Calu3 (cell line): ENCODE data around the gene C17orf58. TPM values are rescaled to one million over a fixed set of nuclear protein-coding genes. Genes with fewer than 3 reads are reported as not detected.
"Not testable (repeated sequence)": the region's sequence is repeated elsewhere in the genome, so short reads cannot be mapped to it uniquely, and the experiment has no call there.

Source experiments
- BruUV-seq: library from RNA; stranded (reverse); fragments of 400-500 nt; replicated peaks from 2 replicates; lab custom pipeline; 2021; lab: Mats Ljungman, UMichigan
- CTCF ChIA-PET: fragments of 300-600 bp; sonication (Branson Sonifier 250); formaldehyde crosslinking; loops from one replicate; lab custom pipeline; 2022; ENCODE audit warnings: antibody characterized with exemption; lab: Charles Lee
- DNase-seq: peaks from one replicate; pipeline ENCODE4 v3.0.0; 2022
- H3K27ac Mint-ChIP-seq: one replicate; pipeline ENCODE4 v1.8.0; 2022; ENCODE audit warnings: mixed read lengths; ENCODE audit not compliant: unreplicated experiment
- H3K27me3 Mint-ChIP-seq: one replicate; pipeline ENCODE4 v1.8.0; 2022; ENCODE audit warnings: mixed read lengths; ENCODE audit not compliant: unreplicated experiment
- H3K36me3 Mint-ChIP-seq: one replicate; pipeline ENCODE4 v1.8.0; 2022; ENCODE audit warnings: mild to moderate bottlenecking, moderate library complexity, mixed read lengths; ENCODE audit not compliant: insufficient read depth, unreplicated experiment
- H3K4me1 Mint-ChIP-seq: one replicate; pipeline ENCODE4 v1.8.0; 2022; ENCODE audit warnings: mild to moderate bottlenecking, low read depth, mixed read lengths; ENCODE audit not compliant: unreplicated experiment
- H3K4me3 Mint-ChIP-seq: one replicate; pipeline ENCODE4 v1.8.0; 2022; ENCODE audit warnings: mild to moderate bottlenecking, low read depth, moderate library complexity, mixed read lengths; ENCODE audit not compliant: unreplicated experiment
- H3K9me3 Mint-ChIP-seq: one replicate; pipeline ENCODE4 v1.8.0; 2022; ENCODE audit warnings: low read depth, mixed read lengths; ENCODE audit not compliant: unreplicated experiment
- intact Hi-C: fragments of 100-400 bp; cut with micrococcal nuclease; formaldehyde crosslinking; loops from one replicate; pipeline ENCODE4 v1.10.0; 2022; ENCODE audit not compliant: unreplicated experiment
- total RNA-seq: library from RNA; stranded (reverse); gene quantifications from 2 replicates; pipeline ENCODE4 v1.2.3, GENCODE V29; 2022
- TF ChIP-seq, protein P1 (sequence below): fragments of 200-600 bp; IDR thresholded peaks from one replicate; pipeline ENCODE4 v1.8.0; 2022; ENCODE audit warnings: antibody characterized with exemption; ENCODE audit not compliant: unreplicated experiment

C17orf58 gene
- total RNA-seq, 1 experiment from 2014 or later, result 11.8 TPM

GRCh38 chr17:68034452-68034776 lies 38.1 kb upstream of the C17orf58 start:
- Mint-ChIP-seq H3K4me1 (peaks cover 13% of the 10 kb centered on the region), H3K9me3 (no peaks in the 10 kb centered on the region), H3K4me3 (no peak overlapping the region), H3K27ac (no peak overlapping the region), H3K36me3 (peaks cover 43% of the 10 kb centered on the region), H3K27me3 (no peaks in the 10 kb centered on the region)
- CTCF ChIA-PET, result no interaction called here
- intact Hi-C loops, result no loop called here
- TF ChIP-seq, protein P1, sequence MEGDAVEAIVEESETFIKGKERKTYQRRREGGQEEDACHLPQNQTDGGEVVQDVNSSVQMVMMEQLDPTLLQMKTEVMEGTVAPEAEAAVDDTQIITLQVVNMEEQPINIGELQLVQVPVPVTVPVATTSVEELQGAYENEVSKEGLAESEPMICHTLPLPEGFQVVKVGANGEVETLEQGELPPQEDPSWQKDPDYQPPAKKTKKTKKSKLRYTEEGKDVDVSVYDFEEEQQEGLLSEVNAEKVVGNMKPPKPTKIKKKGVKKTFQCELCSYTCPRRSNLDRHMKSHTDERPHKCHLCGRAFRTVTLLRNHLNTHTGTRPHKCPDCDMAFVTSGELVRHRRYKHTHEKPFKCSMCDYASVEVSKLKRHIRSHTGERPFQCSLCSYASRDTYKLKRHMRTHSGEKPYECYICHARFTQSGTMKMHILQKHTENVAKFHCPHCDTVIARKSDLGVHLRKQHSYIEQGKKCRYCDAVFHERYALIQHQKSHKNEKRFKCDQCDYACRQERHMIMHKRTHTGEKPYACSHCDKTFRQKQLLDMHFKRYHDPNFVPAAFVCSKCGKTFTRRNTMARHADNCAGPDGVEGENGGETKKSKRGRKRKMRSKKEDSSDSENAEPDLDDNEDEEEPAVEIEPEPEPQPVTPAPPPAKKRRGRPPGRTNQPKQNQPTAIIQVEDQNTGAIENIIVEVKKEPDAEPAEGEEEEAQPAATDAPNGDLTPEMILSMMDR, result no peak
- DNase-seq, result no peak
- no TSS peak for BruUV-seq

GRCh38 chr17:68033636-68034451 lies 37.6 kb upstream of the C17orf58 start:
- Mint-ChIP-seq H3K27me3 (no peaks in the 10 kb centered on the region), H3K4me3 (no peak overlapping the region), H3K36me3 (peaks cover 39% of the 10 kb centered on the region), H3K27ac (no peak overlapping the region), H3K4me1 (peaks cover 13% of the 10 kb centered on the region), H3K9me3 (no peaks in the 10 kb centered on the region)
- intact Hi-C loops, result no loop called here
- DNase-seq, result no peak
- TF ChIP-seq, protein P1, result no peak
- CTCF ChIA-PET, result interaction anchor here (0.5 kb wide), 1 partner anchor 10 kb away, joined by 3 read pairs; no protein-coding TSS in a partner anchor
- BruUV-seq, result no TSS peak

- CTCF ChIA-PET, result interaction anchor here (0.6 kb wide), 1 partner anchor 85 kb away, joined by 3 read pairs; no protein-coding TSS in a partner anchor
- no peaks in the 10 kb centered on the region for H3K4me1 Mint-ChIP-seq
- H3K36me3 Mint-ChIP-seq, result no peaks in the 10 kb centered on the region
- intact Hi-C loops, result no loop called here
- H3K4me3 Mint-ChIP-seq, result no peak overlapping the region
- TF ChIP-seq, protein P1, result no peak
- no peaks in the 10 kb centered on the region for H3K27me3 Mint-ChIP-seq
- no peaks in the 10 kb centered on the region for H3K9me3 Mint-ChIP-seq
- no TSS peak for BruUV-seq
- no peak overlapping the region for H3K27ac Mint-ChIP-seq
- no peak for DNase-seq
These were observed 33.4 kb upstream of the C17orf58 start for GRCh38 chr17:68029512-68030215.

GRCh38 chr17:68022547-68022946 lies 26.3 kb upstream of the C17orf58 start:
- CTCF ChIA-PET, DNase-seq, intact Hi-C loops: not testable (repeated sequence)

More at GRCh38 chr17:68022547-68022946, 26.3 kb upstream of the C17orf58 start:
- not testable (repeated sequence) for H3K27ac Mint-ChIP-seq, H3K9me3 Mint-ChIP-seq, H3K4me3 Mint-ChIP-seq, BruUV-seq, H3K27me3 Mint-ChIP-seq
- peaks cover 19% of the 10 kb centered on the region for H3K36me3 Mint-ChIP-seq
- H3K4me1 Mint-ChIP-seq, result peaks cover 15% of the 10 kb centered on the region
